Activated naive CD4-positive, alpha-beta T cell treated with Interleukin-2 at 50 U/mL for 16 hours (primary cell): ENCODE measurements around the gene SLX9.
"Not testable (repeated sequence)": the region's sequence is repeated elsewhere in the genome, so short reads cannot be mapped to it uniquely, and the experiment has no call there.

Experiments used
- DNase-seq: peaks from one replicate; pipeline ENCODE4 v3.0.0-alpha.2; 2020

Gene SLX9

GRCh38 chr21:44917446-44918106 is 22.3 kb upstream of the SLX9 start:
- no peak for DNase-seq

- no peak for DNase-seq
Observed at GRCh38 chr21:44918107-44918470, 21.7 kb upstream of the SLX9 start.

- no peak for DNase-seq
Observed at GRCh38 chr21:44918581-44919033, 21.2 kb upstream of the SLX9 start.

- DNase-seq: no peak
Observed at GRCh38 chr21:44919111-44919912, 20.5 kb upstream of the SLX9 start.

GRCh38 chr21:44919913-44920693 is 19.7 kb upstream of the SLX9 start:
- no peak for DNase-seq

GRCh38 chr21:44920694-44921604 is 18.9 kb upstream of the SLX9 start, which contains the start of gene ITGB2:
ITGB2 (minus strand) TSS chr21:44920899; CDS start chr21:44910782, 10,117 bp downstream.
- DNase-seq: peak; percentile 68

- DNase-seq: no peak
Observed at GRCh38 chr21:44921928-44922327, 17.9 kb upstream of the SLX9 start.

- no peak for DNase-seq
Observed at GRCh38 chr21:44923480-44924084, 16.2 kb upstream of the SLX9 start.

GRCh38 chr21:44924606-44925377 is 15.0 kb upstream of the SLX9 start:
- no peak for DNase-seq

GRCh38 chr21:44925378-44925755 is 14.5 kb upstream of the SLX9 start:
- DNase-seq: no peak

GRCh38 chr21:44926331-44927101 is 13.3 kb upstream of the SLX9 start:
- peak; percentile 56 for DNase-seq

- no peak for DNase-seq
Observed at GRCh38 chr21:44927259-44927586, 12.6 kb upstream of the SLX9 start.

GRCh38 chr21:44927587-44928461 is 12.0 kb upstream of the SLX9 start:
- peak; percentile 88 for DNase-seq

GRCh38 chr21:44928500-44929241 is 11.2 kb upstream of the SLX9 start:
- DNase-seq: not testable (repeated sequence)

GRCh38 chr21:44929242-44929798 is 10.5 kb upstream of the SLX9 start:
- no peak for DNase-seq

- no peak for DNase-seq
Observed at GRCh38 chr21:44929799-44930542, 9.9 kb upstream of the SLX9 start.

GRCh38 chr21:44930543-44930981 is 9.3 kb upstream of the SLX9 start:
- peak; percentile 66 for DNase-seq

- DNase-seq: no peak
Observed at GRCh38 chr21:44931137-44931500, 8.7 kb upstream of the SLX9 start.
